ENCODE measurements around the gene KIF6.

Gene KIF6

DNA sequence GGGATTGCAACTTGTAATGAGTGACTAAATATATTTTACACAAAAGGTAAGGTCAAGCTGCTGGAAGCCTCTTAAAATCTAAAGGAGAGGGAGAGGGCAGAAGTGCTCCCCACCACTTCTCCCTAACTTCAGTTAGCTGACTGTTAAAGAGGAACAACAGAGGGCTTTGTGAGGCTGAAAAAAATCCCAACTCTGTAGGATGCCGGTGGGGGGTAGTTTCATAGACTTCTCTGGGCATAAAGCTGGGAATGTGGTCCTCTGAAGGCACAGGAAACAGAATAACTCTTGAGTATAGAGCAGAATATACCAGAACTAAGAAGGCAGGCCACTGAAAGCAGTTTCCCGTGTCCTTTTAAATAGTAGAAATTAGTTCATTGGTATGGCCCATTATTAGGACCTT, 71.6 kb downstream of the KIF6 start:
- H3K9me3 ChIP-seq (ENCODE audit: control insufficient read depth, insufficient read depth, low read depth, low read length) = no peaks in the 10 kb centered on the region
- H3K36me3 ChIP-seq (ENCODE audit: control insufficient read depth in 2 of 2, insufficient read depth in 1 of 2, low read length in 2 of 2) = no peaks in the 10 kb centered on the region
- no peak overlapping the region for H3K27ac ChIP-seq (ENCODE audit: extremely low read depth, low read depth, low read length)
- CTCF ChIA-PET = interaction anchor here (0.8 kb wide), 1 partner anchor 13 kb away, joined by 3 read pairs; no protein-coding TSS in a partner anchor
- POLR2A ChIA-PET = no interaction called here
- no peak overlapping the region for H3K4me3 ChIP-seq (ENCODE audit: low read depth, low read length)
- no peaks in the 10 kb centered on the region for H3K4me1 ChIP-seq (ENCODE audit: control insufficient read depth, insufficient read depth, low read length)
- TF ChIP-seq ZNF341 (tag by site-specific recombination; IDR thresholded peaks at IDR 0.05; ENCODE audit: low read depth) (no peak), ZNF37A (tag by site-specific recombination; IDR thresholded peaks at IDR 0.05) (no peak)

DNA sequence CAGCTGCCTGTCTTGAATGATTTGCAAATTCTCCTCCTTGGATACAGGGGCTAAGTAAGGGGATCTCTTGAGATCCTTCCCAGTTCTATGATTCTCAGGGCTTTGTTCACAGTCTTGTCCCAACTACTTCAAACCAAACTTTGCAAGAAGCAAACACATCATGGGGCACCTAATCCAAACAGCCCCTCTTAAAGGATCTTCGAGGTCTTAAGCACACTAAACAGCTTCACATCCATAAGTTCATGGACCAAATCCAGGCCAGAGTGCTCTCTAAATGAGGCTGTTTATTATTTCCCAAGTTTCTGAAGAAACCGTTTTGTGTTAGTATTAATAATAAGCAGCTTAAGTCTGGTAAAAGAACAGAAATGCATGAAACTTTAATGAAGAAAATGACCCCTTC, 75.2 kb downstream of the KIF6 start:
- ChIA-PET POLR2A (no interaction called here), CTCF (no interaction called here)
- no peaks in the 10 kb centered on the region for H3K36me3 ChIP-seq (ENCODE audit: control insufficient read depth in 2 of 2, insufficient read depth in 1 of 2, low read length in 2 of 2)
- H3K4me1 ChIP-seq (ENCODE audit: control insufficient read depth, insufficient read depth, low read length) = no peaks in the 10 kb centered on the region
- no peak overlapping the region for H3K27ac ChIP-seq (ENCODE audit: extremely low read depth, low read depth, low read length)
- no peak overlapping the region for H3K4me3 ChIP-seq (ENCODE audit: low read depth, low read length)
- no peaks in the 10 kb centered on the region for H3K9me3 ChIP-seq (ENCODE audit: control insufficient read depth, insufficient read depth, low read depth, low read length)
- TF ChIP-seq ZNF555 (tag by site-specific recombination; conservative IDR thresholded peaks at IDR 0.05) (no peak), ZNF394 (tag by site-specific recombination; IDR thresholded peaks at IDR 0.05; ENCODE audit: borderline replicate concordance) (no peak), GFI1B (tag by site-specific recombination; IDR thresholded peaks at IDR 0.05) (no peak), SP7 (tag by site-specific recombination; IDR thresholded peaks at IDR 0.05) (no peak), ZNF433 (tag by site-specific recombination; IDR thresholded peaks at IDR 0.05; ENCODE audit: low read depth) (no peak), ZNF677 (tag by site-specific recombination; IDR thresholded peaks at IDR 0.05) (no peak), ZNF626 (tag by site-specific recombination; IDR thresholded peaks at IDR 0.05) (no peak), WT1 (tag by site-specific recombination; IDR thresholded peaks at IDR 0.05) (no peak), ZBTB17 (tag by site-specific recombination; IDR thresholded peaks at IDR 0.05) (no peak), EGR2 (tag by site-specific recombination; IDR thresholded peaks at IDR 0.05; ENCODE audit: low read depth) (no peak), ZNF610 (tag by site-specific recombination; IDR thresholded peaks at IDR 0.05; ENCODE audit: borderline replicate concordance) (no peak)
- TF ChIP-seq, protein P1, sequence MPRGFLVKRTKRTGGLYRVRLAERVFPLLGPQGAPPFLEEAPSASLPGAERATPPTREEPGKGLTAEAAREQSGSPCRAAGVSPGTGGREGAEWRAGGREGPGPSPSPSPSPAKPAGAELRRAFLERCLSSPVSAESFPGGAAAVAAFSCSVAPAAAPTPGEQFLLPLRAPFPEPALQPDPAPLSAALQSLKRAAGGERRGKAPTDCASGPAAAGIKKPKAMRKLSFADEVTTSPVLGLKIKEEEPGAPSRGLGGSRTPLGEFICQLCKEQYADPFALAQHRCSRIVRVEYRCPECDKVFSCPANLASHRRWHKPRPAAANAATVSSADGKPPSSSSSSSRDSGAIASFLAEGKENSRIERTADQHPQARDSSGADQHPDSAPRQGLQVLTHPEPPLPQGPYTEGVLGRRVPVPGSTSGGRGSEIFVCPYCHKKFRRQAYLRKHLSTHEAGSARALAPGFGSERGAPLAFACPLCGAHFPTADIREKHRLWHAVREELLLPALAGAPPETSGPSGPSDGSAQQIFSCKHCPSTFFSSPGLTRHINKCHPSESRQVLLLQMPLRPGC (tag by site-specific recombination; IDR thresholded peaks at IDR 0.05) = no peak
- TF ChIP-seq, protein P2, sequence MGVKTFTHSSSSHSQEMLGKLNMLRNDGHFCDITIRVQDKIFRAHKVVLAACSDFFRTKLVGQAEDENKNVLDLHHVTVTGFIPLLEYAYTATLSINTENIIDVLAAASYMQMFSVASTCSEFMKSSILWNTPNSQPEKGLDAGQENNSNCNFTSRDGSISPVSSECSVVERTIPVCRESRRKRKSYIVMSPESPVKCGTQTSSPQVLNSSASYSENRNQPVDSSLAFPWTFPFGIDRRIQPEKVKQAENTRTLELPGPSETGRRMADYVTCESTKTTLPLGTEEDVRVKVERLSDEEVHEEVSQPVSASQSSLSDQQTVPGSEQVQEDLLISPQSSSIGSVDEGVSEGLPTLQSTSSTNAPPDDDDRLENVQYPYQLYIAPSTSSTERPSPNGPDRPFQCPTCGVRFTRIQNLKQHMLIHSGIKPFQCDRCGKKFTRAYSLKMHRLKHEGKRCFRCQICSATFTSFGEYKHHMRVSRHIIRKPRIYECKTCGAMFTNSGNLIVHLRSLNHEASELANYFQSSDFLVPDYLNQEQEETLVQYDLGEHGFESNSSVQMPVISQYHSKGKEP (tag by site-specific recombination; IDR thresholded peaks at IDR 0.05) = no peak
- TF ChIP-seq, protein P3, sequence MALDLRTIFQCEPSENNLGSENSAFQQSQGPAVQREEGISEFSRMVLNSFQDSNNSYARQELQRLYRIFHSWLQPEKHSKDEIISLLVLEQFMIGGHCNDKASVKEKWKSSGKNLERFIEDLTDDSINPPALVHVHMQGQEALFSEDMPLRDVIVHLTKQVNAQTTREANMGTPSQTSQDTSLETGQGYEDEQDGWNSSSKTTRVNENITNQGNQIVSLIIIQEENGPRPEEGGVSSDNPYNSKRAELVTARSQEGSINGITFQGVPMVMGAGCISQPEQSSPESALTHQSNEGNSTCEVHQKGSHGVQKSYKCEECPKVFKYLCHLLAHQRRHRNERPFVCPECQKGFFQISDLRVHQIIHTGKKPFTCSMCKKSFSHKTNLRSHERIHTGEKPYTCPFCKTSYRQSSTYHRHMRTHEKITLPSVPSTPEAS (tag by site-specific recombination; IDR thresholded peaks at IDR 0.05) = no peak
- TF ChIP-seq, protein P4, sequence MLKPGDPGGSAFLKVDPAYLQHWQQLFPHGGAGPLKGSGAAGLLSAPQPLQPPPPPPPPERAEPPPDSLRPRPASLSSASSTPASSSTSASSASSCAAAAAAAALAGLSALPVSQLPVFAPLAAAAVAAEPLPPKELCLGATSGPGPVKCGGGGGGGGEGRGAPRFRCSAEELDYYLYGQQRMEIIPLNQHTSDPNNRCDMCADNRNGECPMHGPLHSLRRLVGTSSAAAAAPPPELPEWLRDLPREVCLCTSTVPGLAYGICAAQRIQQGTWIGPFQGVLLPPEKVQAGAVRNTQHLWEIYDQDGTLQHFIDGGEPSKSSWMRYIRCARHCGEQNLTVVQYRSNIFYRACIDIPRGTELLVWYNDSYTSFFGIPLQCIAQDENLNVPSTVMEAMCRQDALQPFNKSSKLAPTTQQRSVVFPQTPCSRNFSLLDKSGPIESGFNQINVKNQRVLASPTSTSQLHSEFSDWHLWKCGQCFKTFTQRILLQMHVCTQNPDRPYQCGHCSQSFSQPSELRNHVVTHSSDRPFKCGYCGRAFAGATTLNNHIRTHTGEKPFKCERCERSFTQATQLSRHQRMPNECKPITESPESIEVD (tag by site-specific recombination; IDR thresholded peaks at IDR 0.05) = no peak
- TF ChIP-seq, protein P5, sequence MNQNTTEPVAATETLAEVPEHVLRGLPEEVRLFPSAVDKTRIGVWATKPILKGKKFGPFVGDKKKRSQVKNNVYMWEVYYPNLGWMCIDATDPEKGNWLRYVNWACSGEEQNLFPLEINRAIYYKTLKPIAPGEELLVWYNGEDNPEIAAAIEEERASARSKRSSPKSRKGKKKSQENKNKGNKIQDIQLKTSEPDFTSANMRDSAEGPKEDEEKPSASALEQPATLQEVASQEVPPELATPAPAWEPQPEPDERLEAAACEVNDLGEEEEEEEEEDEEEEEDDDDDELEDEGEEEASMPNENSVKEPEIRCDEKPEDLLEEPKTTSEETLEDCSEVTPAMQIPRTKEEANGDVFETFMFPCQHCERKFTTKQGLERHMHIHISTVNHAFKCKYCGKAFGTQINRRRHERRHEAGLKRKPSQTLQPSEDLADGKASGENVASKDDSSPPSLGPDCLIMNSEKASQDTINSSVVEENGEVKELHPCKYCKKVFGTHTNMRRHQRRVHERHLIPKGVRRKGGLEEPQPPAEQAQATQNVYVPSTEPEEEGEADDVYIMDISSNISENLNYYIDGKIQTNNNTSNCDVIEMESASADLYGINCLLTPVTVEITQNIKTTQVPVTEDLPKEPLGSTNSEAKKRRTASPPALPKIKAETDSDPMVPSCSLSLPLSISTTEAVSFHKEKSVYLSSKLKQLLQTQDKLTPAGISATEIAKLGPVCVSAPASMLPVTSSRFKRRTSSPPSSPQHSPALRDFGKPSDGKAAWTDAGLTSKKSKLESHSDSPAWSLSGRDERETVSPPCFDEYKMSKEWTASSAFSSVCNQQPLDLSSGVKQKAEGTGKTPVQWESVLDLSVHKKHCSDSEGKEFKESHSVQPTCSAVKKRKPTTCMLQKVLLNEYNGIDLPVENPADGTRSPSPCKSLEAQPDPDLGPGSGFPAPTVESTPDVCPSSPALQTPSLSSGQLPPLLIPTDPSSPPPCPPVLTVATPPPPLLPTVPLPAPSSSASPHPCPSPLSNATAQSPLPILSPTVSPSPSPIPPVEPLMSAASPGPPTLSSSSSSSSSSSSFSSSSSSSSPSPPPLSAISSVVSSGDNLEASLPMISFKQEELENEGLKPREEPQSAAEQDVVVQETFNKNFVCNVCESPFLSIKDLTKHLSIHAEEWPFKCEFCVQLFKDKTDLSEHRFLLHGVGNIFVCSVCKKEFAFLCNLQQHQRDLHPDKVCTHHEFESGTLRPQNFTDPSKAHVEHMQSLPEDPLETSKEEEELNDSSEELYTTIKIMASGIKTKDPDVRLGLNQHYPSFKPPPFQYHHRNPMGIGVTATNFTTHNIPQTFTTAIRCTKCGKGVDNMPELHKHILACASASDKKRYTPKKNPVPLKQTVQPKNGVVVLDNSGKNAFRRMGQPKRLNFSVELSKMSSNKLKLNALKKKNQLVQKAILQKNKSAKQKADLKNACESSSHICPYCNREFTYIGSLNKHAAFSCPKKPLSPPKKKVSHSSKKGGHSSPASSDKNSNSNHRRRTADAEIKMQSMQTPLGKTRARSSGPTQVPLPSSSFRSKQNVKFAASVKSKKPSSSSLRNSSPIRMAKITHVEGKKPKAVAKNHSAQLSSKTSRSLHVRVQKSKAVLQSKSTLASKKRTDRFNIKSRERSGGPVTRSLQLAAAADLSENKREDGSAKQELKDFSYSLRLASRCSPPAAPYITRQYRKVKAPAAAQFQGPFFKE (tag by site-specific recombination; IDR thresholded peaks at IDR 0.05; ENCODE audit: borderline replicate concordance) = no peak
- TF ChIP-seq, protein P6, sequence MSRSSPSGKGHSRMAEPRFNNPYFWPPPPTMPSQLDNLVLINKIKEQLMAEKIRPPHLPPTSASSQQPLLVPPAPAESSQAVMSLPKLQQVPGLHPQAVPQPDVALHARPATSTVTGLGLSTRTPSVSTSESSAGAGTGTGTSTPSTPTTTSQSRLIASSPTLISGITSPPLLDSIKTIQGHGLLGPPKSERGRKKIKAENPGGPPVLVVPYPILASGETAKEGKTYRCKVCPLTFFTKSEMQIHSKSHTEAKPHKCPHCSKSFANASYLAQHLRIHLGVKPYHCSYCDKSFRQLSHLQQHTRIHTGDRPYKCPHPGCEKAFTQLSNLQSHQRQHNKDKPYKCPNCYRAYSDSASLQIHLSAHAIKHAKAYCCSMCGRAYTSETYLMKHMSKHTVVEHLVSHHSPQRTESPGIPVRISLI (tag by site-specific recombination; IDR thresholded peaks at IDR 0.05) = no peak
- TF ChIP-seq, protein P7, sequence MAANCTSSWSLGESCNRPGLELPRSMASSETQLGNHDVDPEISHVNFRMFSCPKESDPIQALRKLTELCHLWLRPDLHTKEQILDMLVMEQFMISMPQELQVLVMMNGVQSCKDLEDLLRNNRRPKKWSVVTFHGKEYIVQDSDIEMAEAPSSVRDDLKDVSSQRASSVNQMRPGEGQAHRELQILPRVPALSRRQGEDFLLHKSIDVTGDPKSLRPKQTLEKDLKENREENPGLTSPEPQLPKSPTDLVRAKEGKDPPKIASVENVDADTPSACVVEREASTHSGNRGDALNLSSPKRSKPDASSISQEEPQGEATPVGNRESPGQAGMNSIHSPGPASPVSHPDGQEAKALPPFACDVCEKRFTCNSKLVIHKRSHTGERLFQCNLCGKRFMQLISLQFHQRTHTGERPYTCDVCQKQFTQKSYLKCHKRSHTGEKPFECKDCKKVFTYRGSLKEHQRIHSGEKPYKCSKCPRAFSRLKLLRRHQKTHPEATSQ (tag by site-specific recombination; IDR thresholded peaks at IDR 0.05) = no peak
